Inflammatory macrophage treated with lipopolysaccharide for 4 hours (primary cell): Measurements from ENCODE around the gene ARMC9.
"Not testable (repeated sequence)": the region's sequence is repeated elsewhere in the genome, so short reads cannot be mapped to it uniquely, and the experiment has no call there.

Experiments used
- DNase-seq: peaks from one replicate; pipeline ENCODE4 v3.0.0-alpha.2; 2020

ARMC9 gene

DNA sequence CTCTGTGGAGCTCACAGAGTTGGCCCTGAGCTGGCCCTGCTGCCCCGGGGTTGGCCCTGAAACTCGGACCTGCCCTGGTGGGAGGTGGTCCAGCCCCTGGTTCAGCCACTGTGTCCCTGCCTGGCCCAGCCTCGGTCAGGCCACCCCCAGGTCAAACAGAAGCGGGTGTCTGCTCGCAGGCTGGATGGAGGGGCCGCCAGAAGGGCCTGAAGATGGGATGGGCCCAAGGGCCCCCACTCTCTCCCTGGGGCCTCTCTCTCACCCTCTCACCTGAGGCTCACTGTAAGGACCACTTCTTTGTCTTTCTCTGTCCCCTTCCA is 172.0 kb downstream of the ARMC9 start:
- no peak for DNase-seq

DNA sequence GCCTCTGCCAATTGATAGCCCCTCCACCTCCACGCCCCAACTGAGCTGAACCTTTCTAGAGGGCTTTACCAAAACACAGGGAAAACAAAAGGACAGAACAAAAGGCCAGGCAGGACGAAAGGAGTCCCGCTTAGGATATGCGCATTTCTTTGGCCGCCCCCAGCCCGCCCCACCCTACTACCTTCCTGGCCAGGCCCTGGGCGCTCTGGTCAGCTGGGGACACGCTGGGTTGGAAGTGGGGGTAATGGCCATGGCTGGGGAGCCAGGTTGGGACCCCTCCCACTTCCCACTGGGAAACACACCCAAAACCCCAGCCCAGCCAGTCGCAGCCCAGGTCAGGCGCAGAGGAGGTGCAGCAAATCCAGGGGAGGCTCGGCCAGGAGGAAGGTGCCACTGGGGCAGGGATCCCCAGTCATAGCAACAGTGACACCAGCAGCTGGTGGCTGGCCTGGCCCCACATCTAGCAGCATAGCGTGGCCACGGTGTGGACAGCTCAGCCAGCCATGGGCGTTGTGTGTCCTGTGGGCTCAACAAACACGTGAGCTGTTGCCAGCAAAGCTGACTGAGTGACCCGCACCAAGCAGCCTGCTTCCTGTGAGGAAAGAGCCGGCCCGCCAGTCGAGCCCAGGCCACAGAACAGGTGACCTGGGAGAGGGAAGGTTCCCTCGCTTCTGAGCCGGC is 172.5 kb downstream of the ARMC9 start:
- no peak for DNase-seq

DNA sequence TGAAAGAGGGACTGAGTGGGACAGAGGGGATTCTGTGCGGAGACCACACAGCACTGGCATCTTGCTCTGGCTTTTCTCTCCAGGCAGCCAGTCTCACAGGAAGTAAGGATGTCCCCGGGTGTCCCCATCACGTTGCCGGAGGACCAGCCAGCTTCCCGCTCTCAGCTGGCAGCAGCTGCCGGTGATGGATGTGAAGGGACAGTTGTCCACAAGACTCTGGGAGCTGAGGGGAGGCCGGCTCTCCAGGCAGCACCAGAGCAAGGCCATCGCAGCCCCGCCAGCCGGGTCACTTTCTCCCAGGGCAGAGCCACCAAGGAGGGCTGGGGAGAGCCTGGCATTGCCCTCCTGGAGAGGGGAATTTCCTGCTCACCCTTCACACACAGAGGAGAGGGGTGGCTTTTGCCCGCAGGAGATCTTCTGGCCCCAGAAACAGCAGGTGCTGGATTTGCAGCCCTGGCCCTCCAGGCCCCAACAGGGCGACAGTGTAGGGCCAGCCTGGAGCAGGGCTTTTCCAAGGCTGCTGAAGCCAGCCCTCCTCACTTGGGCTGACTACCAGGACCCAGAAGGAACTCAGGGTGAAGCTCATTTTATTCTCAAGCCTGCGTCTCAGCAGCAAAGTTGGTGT is 173.1 kb downstream of the ARMC9 start:
- no peak for DNase-seq

DNA sequence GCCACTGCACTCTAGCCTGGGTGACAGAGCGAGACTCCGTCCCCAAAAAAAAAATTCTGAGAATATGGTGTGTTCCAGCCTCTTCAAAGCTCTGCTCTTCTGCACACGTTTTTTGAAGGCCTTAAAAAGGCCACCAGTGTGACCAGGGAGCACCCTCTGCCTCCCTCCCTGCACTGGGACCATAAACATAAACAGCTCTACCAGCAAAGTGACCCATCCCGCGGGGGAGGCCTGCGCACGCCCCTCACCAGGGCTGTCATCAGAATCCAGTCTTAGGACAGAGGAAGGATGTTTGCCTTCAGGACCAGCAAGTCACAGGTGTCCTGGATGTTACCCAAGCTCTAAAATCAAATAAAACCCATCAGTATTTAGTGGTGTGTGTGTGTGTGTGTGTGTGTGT is 173.9 kb downstream of the ARMC9 start:
- no peak for DNase-seq

DNA sequence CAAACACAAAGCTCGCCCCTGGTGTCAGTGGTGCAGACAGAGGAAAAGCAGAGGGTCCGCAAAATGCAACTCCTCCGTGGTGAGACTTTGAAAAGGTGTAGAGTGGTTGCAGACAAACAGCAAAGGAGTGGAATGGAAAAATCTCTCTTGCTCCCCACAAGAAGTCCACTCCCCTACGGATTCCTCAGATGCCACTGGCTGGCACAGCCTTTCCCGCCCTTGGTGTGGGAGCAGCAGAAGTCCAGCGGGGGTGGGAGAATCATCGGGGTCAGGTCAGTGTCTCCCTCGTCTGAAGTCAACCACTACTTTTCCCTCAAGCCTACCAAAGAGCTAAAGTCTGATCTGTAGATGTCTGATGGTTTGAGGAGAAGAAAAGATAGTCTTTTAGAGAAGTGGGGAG is 174.8 kb downstream of the ARMC9 start:
- DNase-seq = no peak

DNA sequence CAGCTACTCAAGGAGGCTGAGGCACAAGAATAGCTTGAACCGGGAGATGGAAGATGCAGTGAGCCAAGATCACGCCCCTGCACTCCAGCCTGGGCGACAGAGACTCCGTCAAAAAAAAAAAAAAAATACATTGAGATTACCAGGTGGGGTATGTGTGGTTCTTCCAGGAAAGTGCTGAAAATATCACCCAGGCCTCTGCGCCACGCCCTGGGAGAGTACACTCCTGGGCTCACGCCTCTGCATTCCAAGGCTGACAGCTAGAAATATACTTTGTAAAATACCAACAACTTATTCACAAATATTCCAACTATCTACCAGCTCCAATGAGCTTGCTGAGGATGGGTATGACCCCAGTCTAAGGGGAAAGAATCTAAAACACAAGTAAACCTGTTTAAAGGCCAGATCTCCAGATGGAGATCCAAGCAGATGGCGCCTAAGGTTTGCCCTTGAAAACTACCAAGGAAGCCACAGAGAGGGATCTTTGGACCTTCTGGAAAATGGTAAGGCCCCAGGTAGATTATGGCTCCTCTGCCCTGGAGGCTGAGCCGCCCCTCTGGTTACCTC is 175.4 kb downstream of the ARMC9 start:
- no peak for DNase-seq

DNA sequence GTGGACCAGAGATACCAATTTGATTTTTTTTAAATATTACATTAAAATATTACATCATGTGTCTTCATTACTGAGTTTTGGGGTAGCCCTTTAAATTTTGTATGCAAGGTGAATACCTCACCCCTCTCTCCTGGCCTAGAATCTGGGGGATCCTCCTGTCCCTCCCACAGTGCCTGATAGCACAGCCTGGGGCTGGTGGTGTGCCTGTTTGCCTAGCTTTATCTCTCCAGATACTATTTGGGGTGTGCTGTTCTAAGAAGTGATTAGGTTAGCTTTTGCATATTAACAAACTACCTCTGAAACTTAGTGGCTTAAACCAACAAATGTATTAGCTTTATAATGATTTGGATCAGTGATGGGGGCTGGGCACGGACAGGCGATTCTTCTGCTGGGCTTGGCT is 176.3 kb downstream of the ARMC9 start:
- DNase-seq = no peak

DNA sequence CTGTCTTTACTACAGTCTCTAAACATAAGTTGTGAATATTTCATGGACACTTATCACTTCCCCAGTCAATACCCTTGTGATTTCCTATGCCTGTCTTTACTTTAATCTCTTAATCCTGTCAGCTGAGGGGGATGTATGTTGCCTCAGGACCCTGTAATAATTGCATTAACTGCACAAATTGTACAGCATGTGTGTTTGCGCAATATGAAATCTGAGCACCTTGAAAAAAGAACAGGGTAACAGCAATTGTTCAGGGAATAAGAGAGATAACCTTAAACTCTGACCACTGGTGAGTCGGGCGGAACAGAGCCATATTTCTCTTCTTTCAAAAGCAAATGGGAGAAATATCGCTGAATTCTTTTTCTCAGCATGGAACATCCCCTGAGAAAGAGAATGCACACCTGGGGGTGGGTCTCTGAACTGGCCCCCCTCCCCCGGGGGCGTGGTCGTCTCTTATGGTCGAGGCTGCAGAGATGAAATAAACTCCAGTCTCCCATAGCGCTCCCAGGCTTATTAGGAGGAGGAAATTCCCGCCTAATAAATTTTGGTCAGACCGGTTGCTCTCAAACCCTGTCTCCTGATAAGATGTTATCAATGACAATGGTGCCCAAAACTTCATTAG is 177.7 kb downstream of the ARMC9 start:
- DNase-seq = not testable (repeated sequence)

DNA sequence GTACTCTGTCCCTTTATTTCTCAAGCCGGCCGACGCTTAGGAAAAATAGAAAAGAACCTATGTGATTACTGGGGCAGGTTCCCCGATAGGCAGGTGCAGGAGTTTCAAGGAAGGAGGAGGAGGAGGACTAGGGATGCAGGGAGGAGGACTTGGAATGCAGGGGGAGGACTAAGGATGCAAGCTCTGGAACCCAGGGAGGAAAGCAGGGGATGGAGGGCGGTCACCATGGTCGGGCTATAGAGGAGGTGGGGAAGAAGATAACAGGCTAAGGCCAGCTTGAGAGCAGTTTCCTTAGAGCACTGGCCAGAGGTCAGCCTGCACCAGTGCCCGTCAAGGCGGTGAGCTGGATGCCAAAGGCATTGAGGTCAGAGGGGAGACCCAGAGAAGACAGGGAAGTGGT is 178.4 kb downstream of the ARMC9 start:
- no peak for DNase-seq

DNA sequence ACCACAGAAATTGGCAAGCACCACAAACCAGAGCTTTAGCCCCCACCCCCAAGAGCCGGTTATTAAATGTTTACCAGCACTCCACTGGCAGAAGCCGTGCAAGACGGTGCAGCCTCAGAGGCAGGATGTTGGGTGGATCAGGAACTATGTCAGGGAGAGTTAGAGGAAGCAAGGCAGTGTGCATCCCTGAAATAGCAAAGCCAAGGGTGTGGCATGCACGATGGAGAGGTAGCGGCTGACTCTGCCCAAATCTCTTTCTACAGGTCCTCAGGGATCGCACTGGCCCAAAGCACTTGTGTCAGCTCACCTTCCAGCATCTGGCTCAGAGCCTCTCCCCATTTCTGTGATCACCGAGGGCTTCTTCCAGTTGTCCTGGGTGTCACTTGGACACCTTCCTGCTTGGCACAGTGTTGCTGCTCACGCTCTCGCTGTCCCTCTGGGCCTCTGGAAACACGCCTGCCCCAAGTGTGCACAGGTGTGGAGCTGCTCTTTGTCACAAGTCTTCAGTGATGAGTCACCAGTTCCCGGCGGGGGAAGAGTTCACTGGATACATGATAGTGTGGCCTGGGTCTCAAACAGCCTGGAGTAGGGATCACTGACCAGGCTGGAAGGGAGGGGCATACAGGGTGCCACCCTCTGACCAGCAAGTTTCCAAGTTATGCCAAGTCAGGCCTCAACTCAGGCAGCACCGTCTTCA is 179.7 kb downstream of the ARMC9 start:
- no peak for DNase-seq

DNA sequence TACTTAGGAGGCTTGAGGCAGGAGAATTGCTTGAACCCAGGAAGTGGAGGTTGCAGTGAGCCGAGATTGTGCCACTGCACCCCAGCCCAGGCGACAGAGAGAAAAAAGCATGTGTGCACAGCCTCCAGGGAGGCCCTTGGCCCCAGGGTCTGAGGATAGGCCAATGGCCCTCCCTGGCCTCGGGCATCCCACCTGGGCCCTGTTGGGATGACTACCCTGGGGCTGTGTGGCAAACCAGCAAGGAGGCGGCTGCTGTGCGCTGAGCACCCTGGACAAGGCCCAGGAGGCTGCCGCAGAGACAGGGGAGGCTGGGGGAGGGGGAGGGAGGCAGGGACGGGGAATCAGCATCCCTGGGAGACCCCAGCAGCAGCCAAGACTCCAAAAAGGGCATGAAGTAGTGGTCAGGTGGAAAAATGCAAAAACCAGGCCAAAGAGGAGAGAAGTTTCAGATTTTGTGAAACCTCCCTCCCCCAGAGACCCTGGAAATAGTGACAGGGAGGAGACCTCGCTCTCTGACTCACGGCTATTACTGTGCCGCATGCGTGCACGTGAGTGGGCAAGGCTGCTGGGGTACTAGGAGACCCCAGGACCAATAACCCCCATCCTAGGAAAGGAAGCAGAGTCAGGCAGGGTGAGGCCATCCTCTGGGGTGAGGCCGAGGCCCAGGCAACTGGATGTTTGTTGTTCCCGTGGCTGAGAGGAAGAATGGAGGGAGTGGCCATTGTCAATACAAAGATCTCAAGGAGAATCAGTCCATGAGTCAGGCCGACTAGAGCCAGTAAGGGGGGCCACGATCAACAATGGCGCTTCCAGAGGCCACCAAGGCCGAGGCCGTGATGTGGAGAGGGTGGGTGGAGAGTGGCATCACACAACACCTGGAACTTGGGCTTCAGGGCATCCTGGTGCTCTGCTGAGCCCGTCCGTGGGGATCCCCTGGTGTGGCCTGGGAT is 181.1 kb downstream of the ARMC9 start:
- no peak for DNase-seq

DNA sequence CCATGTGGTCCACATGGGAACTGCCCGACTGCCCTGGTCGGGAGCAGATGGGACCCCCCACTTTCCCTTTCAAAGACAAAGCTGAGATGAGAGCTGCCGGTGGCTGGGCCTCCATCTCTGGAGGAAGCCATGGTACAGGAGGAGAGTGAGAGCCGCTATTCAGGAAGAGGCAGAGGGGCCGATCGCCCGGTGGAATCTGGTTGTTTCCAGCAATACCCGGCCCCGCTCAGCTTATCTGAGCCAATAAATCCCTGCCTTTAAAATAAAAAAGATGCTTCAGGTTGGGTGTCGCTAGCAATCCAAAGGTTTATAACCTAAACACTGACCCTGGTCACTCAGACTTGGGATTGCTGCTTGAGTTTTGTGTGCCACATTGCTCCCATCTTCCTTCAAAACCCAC is 181.9 kb downstream of the ARMC9 start:
- DNase-seq = no peak

DNA sequence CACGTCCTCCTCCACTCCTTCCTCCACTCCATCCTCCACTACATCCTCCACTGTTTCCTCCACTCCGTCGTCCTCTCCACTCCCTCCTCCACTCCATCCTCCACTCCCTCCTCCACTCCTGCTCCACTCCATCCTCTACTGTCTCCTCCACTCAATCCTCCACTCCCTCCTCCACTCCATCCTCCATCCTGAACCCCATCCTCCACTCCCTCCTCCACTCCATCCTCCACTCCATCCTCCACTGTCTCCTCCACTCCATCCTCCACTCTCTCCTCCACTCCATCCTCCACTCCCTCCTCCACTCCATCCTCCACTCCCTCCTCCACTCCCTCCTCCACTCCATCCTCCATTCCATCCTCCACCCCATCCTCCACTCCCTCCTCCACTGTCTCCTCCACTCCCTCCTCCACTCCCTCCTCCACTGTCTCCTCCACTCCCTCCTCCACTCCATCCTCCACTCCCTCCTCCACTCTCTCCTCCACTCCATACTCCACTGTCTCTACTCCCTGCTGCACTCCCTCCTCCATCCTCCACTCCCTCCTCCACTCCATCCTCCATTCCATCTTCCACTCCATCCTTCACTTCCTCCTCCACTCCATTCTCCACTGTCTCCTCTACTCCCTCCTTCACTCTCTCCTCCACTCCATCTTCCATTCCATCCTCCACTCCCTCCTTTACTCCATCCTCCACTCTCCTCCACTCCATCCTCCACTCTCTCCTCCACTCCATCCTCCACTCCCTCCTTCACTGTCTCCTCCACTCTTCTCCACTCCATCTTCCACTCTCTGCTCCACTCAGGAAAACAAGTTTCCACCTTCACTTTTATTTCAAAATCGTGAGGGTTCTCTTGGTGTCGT is 182.8 kb downstream of the ARMC9 start:
- no peak for DNase-seq

DNA sequence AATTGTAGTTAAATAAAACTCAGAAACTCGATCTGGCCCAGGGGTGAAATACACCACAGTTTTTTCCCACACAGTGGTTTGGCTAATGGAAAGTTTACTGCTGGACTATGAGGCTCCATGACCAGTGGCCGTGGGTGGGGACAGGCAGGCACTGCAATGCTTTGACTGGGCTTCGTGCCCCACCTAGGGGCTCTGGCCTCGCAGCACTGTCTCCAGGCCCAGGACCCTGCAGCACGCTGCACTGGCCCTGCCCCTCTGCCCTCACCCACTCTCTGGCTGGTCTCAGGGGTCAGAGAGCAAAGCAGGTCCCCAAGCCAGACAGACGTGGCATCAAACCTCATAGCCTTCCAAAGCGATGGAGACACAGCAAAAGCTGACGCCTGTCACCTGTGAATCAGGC is 183.7 kb downstream of the ARMC9 start:
- no peak for DNase-seq

DNA sequence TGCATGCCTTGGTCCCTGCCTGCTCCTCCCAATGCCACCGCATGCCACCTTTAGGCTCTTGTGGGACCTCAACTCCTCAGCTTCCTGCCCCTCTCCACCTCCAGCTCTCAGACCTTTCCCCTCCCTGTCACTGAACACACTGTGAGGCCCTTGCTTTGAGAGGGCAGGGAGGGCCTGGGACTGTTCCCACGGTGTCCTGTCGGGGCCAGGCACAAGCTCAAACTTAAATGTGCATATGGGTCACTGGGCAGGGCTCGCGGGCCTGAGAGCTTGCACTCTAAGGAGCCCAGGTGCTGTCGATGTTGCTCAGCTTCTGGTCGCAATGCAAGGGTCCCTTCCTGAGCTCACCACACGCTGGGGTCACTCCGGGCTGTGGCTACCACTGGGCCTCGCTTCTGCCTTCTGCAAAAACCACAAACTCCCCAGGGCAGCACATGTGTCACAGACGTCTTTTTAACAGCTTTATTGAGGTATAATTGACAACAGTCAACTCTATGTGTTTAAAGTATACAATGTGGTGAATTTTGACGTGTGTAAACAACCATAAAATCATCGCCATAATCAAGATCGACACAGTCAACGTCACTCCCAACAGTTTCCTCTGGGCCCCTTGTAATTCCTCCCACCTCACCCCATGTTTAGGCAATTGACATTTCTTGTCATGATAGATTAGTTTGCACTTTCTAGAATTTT is 185.1 kb downstream of the ARMC9 start:
- DNase-seq = no peak

DNA sequence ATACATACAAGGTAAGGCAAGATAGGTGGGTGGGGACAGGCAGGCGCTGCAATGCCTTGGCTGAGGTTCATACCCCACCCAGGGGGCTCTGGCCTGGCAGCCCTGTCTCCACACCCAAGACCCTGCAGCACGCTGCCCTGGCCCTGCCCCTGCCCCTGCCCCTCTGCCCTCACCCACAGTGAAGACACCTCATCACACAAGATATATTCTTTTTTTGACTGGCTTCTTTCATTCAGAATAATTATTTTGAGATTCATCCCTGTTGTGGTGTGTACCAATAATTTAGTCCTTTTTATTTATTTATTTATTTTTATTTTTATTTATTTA is 185.6 kb downstream of the ARMC9 start:
- no peak for DNase-seq

DNA sequence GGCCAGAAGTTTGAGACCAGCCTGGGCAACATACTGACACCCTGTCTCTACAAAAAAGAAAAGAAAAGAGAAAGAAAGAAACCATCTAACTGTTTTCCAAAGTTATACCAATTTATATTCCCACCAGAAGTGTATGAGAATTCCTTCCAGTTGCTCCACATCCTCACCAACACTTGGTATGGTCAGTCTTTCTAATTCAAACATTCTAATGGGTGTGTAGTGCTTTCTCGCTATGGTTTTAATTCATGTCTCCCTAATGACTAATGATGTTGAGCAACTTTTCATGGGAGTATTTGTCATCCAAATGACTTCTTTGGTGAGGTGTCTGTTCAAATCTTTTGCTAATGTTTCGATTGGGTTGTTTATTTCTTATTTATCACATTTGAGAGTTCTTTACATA is 186.5 kb downstream of the ARMC9 start:
- DNase-seq = peak; percentile 40

DNA sequence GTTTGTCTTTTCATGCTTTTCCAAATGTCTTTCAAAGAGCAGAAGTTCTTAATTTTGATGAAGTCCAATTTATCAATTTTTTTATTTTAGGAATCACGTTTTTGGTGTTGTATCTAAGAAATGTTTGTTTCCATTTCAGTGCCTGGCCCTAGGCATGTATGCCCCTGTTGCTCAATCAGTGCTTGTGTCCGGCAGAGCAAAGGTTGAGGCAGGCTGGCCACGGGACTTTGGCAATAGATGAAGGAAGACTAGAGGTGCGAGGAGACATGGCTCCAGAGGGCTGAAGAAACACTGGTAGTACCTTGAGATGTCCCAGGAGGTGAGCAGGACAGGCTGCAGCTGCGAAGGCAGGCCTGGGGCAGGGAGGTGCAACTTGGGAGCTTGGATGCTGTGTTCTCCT is 187.0 kb downstream of the ARMC9 start:
- DNase-seq = no peak

DNA sequence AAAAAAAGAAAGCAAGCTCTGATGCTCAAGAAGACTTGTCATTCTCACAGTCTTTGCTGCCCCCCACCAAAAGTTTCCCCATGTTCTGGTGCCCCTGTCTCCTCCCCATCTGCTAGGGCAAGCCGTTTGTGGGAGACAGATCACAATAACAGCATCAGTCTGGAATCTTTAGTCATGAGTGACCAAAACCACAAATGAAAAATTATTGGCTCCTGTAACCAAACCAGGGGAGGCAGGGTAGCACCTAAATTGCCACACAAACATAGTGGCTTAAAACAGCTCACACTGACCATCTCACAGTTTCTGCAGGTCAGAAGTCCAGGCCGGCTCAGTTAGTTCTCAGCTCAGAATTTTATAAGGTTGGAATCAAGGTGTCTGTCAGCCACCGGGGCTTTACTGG is 188.0 kb downstream of the ARMC9 start:
- no peak for DNase-seq

DNA sequence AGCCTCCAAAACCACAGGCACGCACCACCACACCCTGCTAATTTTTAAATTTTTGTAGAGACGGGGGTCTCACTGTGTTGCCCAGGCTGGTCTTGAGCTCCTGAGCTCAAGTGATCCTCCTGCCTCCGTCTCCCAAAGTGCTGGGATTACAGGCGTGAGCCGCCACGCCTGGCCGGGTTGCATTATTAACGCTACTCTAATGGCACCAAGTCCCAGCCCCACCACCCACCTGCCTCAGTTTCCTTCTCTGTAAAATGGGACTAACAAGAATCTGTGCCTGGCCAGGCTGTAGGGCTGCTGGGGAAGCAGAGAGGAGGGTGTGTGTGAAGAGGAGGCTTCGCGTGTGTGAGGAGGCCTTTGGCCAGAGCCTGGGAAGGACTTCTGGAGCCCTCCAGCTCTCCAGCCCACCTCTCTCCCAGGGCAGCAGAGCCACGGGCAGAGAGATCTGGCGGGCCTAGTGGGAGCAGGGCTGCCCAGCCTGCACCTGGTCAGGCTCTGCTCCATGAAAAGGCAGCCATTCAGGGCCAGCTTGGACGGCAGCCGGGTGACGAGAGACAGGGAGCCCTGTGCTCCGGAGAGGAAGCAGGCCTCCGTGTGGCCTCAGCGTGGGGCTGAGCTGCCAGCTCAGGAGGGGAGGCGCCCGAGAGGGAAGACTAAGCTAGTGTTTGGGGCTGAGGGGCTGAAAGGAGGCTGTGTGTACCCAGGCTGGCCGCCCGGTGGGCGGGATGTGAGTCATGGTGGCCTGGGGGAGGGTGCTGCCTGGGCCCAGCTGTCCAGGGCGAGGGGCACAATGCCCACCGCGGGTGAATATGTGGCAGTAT is 189.7 kb downstream of the ARMC9 start:
- peak; percentile 49 for DNase-seq
